Activated CD8-positive, alpha-beta memory T cell treated with anti-CD3 and anti-CD28 coated beads, Interleukin-2, amount 50 U/mL, for 48 hours (primary cell): ENCODE data around the gene GNPTAB.
"Not testable (repeated sequence)": the region's sequence is repeated elsewhere in the genome, so short reads cannot be mapped to it uniquely, and the experiment has no call there.

ENCODE experiments used
- DNase-seq: peaks from one replicate; pipeline ENCODE4 v3.0.0-alpha.2; 2020

Gene GNPTAB

DNA sequence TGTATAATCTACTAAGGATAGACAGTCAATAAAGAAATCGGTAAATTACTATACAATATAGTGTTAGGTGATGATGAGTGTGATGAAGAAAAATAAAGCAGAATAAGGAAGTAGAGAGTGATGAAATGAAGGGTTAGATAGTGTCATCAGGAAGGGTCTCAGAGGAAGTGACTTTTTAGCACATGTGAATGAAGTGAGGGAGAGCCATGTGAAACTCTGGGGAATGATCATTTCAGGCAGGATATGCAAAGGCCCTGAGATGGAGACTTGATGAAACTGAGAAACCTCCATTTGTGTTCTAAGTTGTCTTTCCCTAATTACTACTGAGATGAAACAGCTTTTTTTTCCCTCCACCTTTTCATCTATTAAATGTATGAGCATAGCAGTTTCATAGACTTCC is 19.4 kb upstream of the GNPTAB start:
- DNase-seq, result no peak

DNA sequence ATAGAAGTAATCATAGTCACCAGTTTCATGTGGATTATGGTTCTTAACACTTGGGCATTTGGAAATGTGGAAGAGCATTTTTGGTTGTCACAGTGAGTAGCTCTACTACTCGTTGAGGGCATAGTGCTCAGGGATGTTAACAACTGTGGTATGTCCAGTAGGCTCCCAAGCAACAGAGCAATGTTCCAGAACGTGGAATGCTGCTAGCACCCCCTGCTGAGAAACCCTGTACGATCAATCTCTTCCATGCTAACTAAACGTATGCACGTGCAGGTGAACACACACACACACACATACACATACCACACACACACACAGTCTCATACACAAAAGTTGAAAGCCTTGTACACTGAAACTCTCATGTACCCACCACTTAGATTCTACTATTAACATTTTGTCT is 16.6 kb upstream of the GNPTAB start:
- no peak for DNase-seq

- no peak for DNase-seq
Observed at GRCh38 chr12:101845137-101845711, 14.5 kb upstream of the GNPTAB start.

DNA sequence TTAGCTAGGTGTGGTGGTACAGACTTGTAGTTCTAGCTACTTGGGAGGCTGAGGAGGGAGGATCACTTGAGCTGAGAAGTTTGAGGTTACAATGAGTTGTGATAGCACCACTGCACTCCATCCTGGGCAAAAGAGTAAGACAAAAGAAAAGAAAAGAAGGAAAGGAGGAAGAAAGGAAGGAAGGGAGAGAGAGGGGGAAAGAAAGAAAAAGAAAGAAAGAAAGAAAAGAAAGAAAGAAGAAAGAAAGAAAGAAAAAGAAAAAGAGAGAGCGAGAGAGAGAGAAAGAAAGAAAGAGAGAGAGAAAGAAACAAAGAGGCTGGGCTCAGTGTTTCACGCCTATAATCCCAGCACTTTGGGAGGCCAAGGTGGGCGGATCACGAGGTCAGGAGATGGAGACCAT is 10.3 kb upstream of the GNPTAB start:
- no peak for DNase-seq

GRCh38 chr12:101839324-101840283 is 8.8 kb upstream of the GNPTAB start:
- peak; percentile 73 for DNase-seq

DNA sequence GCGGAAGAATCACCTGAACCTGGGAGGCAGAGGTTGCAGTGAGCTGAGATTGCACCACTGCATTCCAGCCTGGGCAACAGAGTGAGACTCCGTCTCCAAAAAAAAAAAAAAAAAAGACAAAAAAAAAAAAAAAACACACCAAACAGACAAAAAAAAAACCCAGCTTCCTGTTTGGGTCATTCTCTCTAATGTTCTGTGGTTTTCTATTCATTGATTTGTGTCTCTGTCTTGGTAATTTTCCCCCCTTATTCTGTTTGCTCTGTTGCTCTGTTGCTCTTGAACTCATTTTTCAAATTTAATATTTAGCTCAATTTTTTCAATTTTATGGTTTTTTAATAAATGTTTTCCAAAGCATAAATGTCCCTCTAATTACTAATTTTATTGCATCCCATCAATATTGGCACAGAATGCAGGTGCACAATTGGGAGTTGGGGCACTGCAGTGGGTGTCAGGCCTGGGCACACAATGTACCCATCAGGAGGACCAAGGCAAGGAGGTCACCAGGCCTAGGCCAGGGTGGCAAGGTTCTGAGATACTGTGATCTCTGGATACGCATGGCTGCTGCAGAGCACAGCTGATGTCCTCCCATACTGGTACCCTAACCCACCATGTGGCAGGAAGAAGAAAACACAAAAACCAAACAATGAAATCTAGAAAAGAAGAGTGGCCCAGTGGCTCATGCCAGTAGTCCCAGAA is 8.0 kb upstream of the GNPTAB start:
- DNase-seq, result no peak

GRCh38 chr12:101832030-101832429 is 1.3 kb upstream of the GNPTAB start:
- no peak for DNase-seq

GRCh38 chr12:101829639-101830366 is 956 bp downstream of the GNPTAB start:
- DNase-seq, result no peak

DNA sequence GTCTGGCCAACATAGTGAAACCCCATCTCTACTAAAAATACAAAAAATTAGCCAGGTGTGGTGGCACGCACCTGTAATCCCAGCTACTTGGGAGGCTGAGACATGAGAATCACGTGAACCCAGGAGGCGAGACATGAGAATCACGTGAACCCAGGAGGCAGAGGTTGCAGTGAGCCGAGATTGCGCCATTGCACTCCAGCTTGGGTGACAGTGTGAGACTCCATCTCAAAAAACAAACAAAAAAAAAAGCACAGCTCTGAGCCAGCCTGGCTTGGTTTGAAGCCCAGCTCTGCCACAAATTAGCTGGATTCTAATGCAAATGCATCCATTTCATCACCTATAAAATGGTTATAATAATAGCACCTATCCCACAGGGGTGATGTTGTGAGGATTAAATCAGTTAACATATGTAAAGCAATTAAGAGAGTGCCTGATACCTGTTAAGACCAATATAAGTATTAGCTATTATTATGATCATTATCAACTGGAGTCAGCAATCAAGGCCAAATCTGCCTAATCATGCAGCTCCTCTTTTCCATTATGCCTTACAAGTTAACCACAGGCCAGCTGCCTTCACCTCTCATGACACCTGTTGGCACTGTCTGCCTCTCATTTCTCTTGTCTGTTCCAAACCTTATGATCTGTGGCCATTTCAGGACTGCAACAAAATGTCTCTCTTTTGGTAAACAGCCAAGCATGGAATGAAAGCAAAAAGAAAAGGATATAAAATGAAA is 2.1 kb downstream of the GNPTAB start:
- DNase-seq, result no peak

GRCh38 chr12:101826766-101827368 is 3.9 kb downstream of the GNPTAB start:
- DNase-seq, result no peak

DNA sequence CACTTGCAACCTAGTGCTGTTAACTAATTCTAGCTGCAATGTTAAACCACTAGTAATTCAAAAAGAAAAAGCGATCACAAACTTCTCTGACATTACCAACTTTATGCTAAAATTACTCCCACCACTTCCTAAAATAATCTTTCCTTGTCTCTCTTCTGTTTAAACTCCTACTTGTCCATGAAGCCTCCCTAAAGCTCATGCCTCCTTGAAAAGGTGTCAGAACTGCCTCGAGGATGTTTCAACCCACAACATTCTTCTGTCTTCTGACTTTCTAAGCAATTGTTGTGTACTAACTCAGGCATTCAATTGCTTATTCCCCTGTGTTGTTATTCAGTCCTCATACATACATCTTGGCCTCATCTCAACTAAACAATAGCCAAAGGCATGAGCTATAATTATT is 5.9 kb downstream of the GNPTAB start:
- DNase-seq, result no peak

- peak; percentile 69 for DNase-seq
Observed at GRCh38 chr12:101823891-101824290, 6.9 kb downstream of the GNPTAB start.

DNA sequence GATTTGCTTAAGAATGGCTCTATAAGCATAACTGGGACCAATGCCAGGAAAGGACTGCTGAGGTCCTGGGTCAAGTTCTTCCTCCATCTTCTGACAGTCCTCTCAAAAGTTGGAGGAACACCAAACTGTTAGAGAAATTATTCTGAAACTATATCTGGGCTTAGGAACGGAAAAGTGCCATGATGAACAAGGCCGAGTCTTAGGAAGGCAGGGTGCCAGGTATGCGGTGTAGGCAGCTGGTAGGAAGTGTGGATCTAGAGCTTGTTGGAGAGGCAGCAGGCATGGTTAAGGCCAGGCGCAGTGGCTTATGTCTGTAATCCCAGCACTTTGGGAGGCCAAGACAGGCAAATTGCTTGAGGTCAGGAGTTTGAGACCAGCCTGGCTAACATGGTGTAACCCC is 7.7 kb downstream of the GNPTAB start:
- no peak for DNase-seq

- DNase-seq, result no peak
Observed at GRCh38 chr12:101819467-101819866, 11.3 kb downstream of the GNPTAB start.

DNA sequence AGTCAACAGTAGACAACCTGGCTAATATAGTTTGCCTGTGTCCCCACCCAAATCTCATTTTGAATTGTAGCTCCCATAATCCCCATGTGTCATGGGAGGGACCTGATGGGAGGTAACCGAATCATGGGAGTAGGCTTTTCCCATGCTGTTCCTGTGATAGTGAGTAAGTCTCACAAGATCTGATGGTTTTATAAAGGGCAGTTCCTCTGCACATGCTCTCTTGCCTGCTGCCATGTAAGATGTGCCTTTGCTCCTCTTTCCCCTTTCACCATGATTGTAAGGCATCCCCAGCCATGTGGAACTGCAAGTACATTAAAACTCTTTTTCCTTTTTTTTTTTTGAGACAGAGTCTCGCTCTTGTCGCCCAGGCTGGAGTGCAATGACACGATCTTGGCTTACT is 12.1 kb downstream of the GNPTAB start:
- DNase-seq, result not testable (repeated sequence)

DNA sequence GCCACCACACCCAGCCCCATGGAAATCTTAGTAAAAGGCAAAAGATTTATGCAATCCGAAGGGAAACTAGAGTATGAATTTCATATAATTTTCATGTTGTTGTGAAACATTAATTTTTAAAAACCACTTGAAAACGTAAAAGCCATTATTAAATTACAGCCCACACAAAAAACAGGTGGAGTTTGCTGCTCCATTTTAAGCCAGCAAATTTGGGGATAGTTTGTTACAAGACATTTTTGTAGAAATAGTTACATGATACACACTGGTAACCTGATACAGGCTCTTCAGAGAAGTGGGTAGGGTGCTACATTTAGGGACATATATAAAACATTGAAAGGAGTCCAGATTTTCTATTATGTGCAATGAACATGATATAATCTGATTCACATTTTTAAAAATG is 17.6 kb downstream of the GNPTAB start:
- DNase-seq, result no peak

GRCh38 chr12:101812716-101813115 is 18.0 kb downstream of the GNPTAB start:
- not testable (repeated sequence) for DNase-seq

GRCh38 chr12:101811342-101811741 is 19.4 kb downstream of the GNPTAB start:
- not testable (repeated sequence) for DNase-seq

DNA sequence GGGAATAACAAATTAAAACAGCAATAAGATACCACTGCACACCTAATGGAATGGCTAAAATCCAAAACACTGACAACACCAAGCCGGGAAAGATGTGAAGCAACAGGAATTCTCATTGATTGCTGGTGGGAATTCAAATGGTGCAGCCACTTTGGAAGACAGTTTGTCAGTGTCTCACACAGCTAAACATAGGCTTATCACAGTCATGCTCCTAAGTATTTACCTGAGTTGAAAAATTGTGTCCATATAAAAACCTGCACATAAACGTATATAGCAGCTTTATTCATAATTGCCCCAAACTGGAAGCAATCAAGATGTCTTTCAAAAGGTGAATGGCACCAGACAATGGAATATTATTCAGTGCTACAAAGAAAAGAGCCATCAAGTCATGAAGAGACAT is 21.6 kb downstream of the GNPTAB start:
- DNase-seq, result no peak

DNA sequence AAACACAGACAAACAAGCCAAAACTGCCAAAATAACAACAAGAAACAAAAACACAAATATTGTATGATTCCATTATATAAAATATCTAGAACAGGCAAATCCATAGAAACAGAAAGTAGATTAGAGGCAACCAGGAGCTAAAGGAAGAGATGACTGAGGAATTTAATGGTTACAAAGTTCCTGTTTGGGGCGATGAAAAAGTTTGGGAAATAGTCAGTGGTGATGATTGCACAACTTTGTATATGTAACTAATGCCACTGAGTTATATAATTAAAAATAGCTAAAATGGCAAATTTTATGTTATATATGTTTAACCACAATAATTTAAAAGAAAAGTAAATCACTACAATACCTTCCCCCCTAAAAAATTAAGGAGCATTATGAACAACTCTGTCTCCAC is 24.5 kb downstream of the GNPTAB start:
- DNase-seq, result no peak

GRCh38 chr12:101804409-101804808 is 26.4 kb downstream of the GNPTAB start:
- DNase-seq, result no peak

DNA sequence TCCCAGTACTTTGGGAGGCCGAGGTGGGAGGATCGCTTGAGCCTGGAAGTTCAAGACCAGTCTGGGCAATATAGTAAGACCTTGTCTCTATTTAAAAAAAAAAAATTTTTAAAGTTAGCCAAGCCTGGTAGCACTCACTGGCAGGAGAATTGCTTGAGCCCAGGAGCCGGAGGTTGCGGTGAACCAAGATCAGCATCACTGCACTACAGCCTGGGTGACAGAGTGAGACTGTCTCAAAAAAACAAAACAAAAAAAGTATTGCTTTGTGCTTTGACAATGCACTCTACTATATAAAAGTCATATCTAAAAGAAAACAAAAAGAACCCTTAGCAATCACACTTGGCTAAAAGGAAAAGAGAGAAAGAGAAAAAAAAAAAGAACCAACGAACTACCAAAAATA is 26.8 kb downstream of the GNPTAB start:
- no peak for DNase-seq
